HCT116 (cell line): ENCODE measurements around the gene HMCN1. TPM values are rescaled to one million over a fixed set of nuclear protein-coding genes. Genes with fewer than 3 reads are reported as not detected.

Source experiments
- ATAC-seq: fragments of 200-7000 bp; cut with Tn5 transposase; 2 replicates; pipeline ENCODE4 v1.9.1; 2020; ENCODE audit warnings: mild to moderate bottlenecking, moderate library complexity
- BruUV-seq: library from RNA; stranded (reverse); fragments of 400-500 nt; replicated peaks from 2 replicates; lab custom pipeline; 2021; lab: Mats Ljungman, UMichigan
- CTCF ChIA-PET: fragments of 300-600 bp; sonication (Branson Sonifier 250); formaldehyde crosslinking; loops from one replicate; lab custom pipeline; 2021; ENCODE audit warnings: antibody characterized with exemption; lab: Charles Lee
- POLR2A ChIA-PET: fragments of 300-600, 350-600 bp; sonication (Branson Sonifier 250); formaldehyde crosslinking; loops from one replicate; lab custom pipeline; 2021; ENCODE audit warnings: antibody characterized with exemption; lab: Charles Lee
- RAD21 ChIA-PET, 2 experiments: fragments of 300-600 bp; sonication (Branson Sonifier 250); formaldehyde crosslinking; loops; one replicate each; lab custom pipeline; 2023; ENCODE audit warnings: low total read pairs in 2 of 2; ENCODE audit not compliant: uncharacterized antibody in 2 of 2, unreplicated experiment in 2 of 2, low non-redundant PET in 1 of 2; lab: Charles Lee
- DNase-seq: peaks from one replicate; pipeline ENCODE4 v3.0.0-alpha.2; 2010; ENCODE audit warnings: low read depth, low spot score
- H2AFZ ChIP-seq: fragments of 200-600 bp; shearing (Covaris generic), sonication (generic); 2 replicates; pipeline ENCODE4 v1.6.1; 2017; ENCODE audit warnings: low read depth, mixed run types, mixed read lengths, antibody characterized with exemption, low read length; ENCODE audit not compliant: poor library complexity, severe bottlenecking
- H3K27ac ChIP-seq: 2 replicates; pipeline ENCODE4 v1.5.1; 2012; ENCODE audit warnings: low read depth, low read length
- H3K27me3 ChIP-seq: fragments of 200-600 bp; sonication (generic); 2 replicates; pipeline ENCODE4 v1.6.1; 2016; ENCODE audit warnings: mixed run types, low read length, mixed read lengths; ENCODE audit not compliant: insufficient read depth
- H3K36me3 ChIP-seq, 2 experiments: fragments of 200-500 bp in 1 of 2; fragments of 200-600 bp in 1 of 2; sonication (Bioruptor generic) in 1 of 2; sonication (generic) in 1 of 2; 2 replicates each; pipeline versions ENCODE4 v1.5.1 to v1.6.1; 2014 to 2016; ENCODE audit warnings: low read length in 2 of 2, inconsistent platforms in 1 of 2, mixed read lengths in 1 of 2, mixed run types in 1 of 2; ENCODE audit not compliant: insufficient read depth in 2 of 2, control insufficient read depth in 1 of 2
- H3K4me1 ChIP-seq, 2 experiments: fragments of 200-600 bp in 1 of 2; sonication (generic) in 1 of 2; 2 replicates each; pipeline versions ENCODE4 v1.5.1 to v1.6.1; 2012 to 2017; ENCODE audit warnings: low read length in 2 of 2, inconsistent platforms in 1 of 2, mild to moderate bottlenecking in 1 of 2, mixed read lengths in 1 of 2, mixed run types in 1 of 2, moderate library complexity in 1 of 2; ENCODE audit not compliant: insufficient read depth in 2 of 2, control insufficient read depth in 1 of 2
- H3K4me2 ChIP-seq: fragments of 200-600 bp; sonication (generic); 2 replicates; pipeline ENCODE4 v1.6.1; 2017; ENCODE audit warnings: mixed run types, low read length, mixed read lengths
- H3K4me3 ChIP-seq, 2 experiments: fragments of 200-600 bp in 1 of 2; sonication (generic) in 1 of 2; replicated peaks in 1 of 2; 2 replicates each; pipeline ENCODE4 v1.5.1; 2011 to 2016; ENCODE audit warnings: low read length in 2 of 2, control low read depth in 1 of 2, low read depth in 1 of 2, mild to moderate bottlenecking in 1 of 2, mixed read lengths in 1 of 2, mixed run types in 1 of 2
- H3K79me2 ChIP-seq: fragments of 200-600 bp; sonication (generic); 2 replicates; pipeline ENCODE4 v1.6.1; 2017; ENCODE audit warnings: mild to moderate bottlenecking, mixed run types, low read length, moderate library complexity, mixed read lengths; ENCODE audit not compliant: insufficient read depth
- H3K9ac ChIP-seq: fragments of 200-600 bp; sonication (generic); 2 replicates; pipeline ENCODE4 v1.6.1; 2016; ENCODE audit warnings: low read length, mixed read lengths
- H3K9me2 ChIP-seq: fragments of 200-600 bp; sonication (generic), shearing (Covaris generic); 2 replicates; pipeline ENCODE4 v1.6.1; 2017; ENCODE audit warnings: mixed run types, mild to moderate bottlenecking, moderate library complexity; ENCODE audit not compliant: insufficient read depth
- H3K9me3 ChIP-seq, 2 experiments: fragments of 200-500 bp in 1 of 2; fragments of 200-600 bp in 1 of 2; sonication (Bioruptor generic) in 1 of 2; sonication (generic) in 1 of 2; 2 replicates each; pipeline ENCODE4 v1.6.1; 2014 to 2017; ENCODE audit warnings: low read length in 2 of 2, mixed read lengths in 2 of 2, inconsistent platforms in 1 of 2, low read depth in 1 of 2, mild to moderate bottlenecking in 1 of 2, mixed run types in 1 of 2, moderate library complexity in 1 of 2; ENCODE audit not compliant: control insufficient read depth in 1 of 2, insufficient read depth in 1 of 2
- H4K20me1 ChIP-seq: fragments of 200-600 bp; sonication (generic), shearing (Covaris generic); 2 replicates; pipeline ENCODE4 v1.6.1; 2017; ENCODE audit warnings: mixed run types, mild to moderate bottlenecking, moderate library complexity; ENCODE audit not compliant: insufficient read depth
- CBX3 ChIP-seq: IDR thresholded peaks from 2 replicates; pipeline ENCODE4 v1.6.1; 2012; ENCODE audit warnings: low read depth
- EGR1 ChIP-seq: IDR thresholded peaks from 2 replicates; pipeline ENCODE4 v1.6.1; 2012; ENCODE audit warnings: low read depth
- EZH2 ChIP-seq: fragments of 200-600 bp; sonication (generic); IDR thresholded peaks from 2 replicates; pipeline ENCODE4 v1.6.1; 2017; ENCODE audit warnings: antibody characterized with exemption, mixed run types
- POLR2AphosphoS5 ChIP-seq: IDR thresholded peaks from 2 replicates; pipeline ENCODE4 v1.6.1; 2011; ENCODE audit warnings: mild to moderate bottlenecking, low read depth, low read length, moderate library complexity
- RAD21 ChIP-seq: IDR thresholded peaks from 2 replicates; pipeline ENCODE4 v1.6.1; 2012; ENCODE audit warnings: low read depth, mild to moderate bottlenecking
- SP1 ChIP-seq: IDR thresholded peaks from 2 replicates; pipeline ENCODE4 v1.6.1; 2012; ENCODE audit warnings: low read depth
- SRF ChIP-seq: IDR thresholded peaks from 2 replicates; pipeline ENCODE4 v1.6.1; 2012; ENCODE audit warnings: low read depth
- TCF7L2 ChIP-seq: IDR thresholded peaks from 2 replicates; pipeline ENCODE4 v1.7.0; 2011; ENCODE audit warnings: borderline replicate concordance, inconsistent platforms; ENCODE audit not compliant: insufficient read depth, insufficient read length; ENCODE audit errors: extremely low read depth
- YY1 ChIP-seq: IDR thresholded peaks from 2 replicates; pipeline ENCODE4 v1.6.1; 2011; ENCODE audit warnings: low read length, low read depth, moderate library complexity, mild to moderate bottlenecking; ENCODE audit not compliant: insufficient replicate concordance; ENCODE audit errors: extremely low read depth
- ZFX ChIP-seq: fragments of 450-650 bp; IDR thresholded peaks from 2 replicates; pipeline ENCODE4 v1.6.1; 2017
- ZNF274 ChIP-seq: fragments of 200-500 bp; sonication (Bioruptor generic); IDR thresholded peaks from 2 replicates; pipeline ENCODE4 v1.6.1; 2014; ENCODE audit warnings: mild to moderate bottlenecking, low read depth, low read length, inconsistent platforms
- intact Hi-C: fragments of 100-400 bp; cut with micrococcal nuclease; formaldehyde crosslinking; loops from 2 replicates; pipeline ENCODE4 v1.10.0; 2022
- total RNA-seq: library from RNA; stranded (reverse); gene quantifications from one replicate; pipeline ENCODE4 v1.2.1, GENCODE V29; 2021; ENCODE audit not compliant: unreplicated experiment
- TF ChIP-seq, protein P1 (sequence below): IDR thresholded peaks from 2 replicates; pipeline ENCODE4 v1.6.1; 2012

The HMCN1 gene
- total RNA-seq, 1 experiment from 2014 or later: 0.59 TPM

GRCh38 chr1:185823467-185823866, 89.3 kb downstream of the HMCN1 start:
- ChIA-PET RAD21 (no interaction called here), POLR2A (no interaction called here), CTCF (interaction anchor here (2.2 kb wide), 1 partner anchor 11 kb away, joined by 8 read pairs; no protein-coding TSS in a partner anchor)
- Histone ChIP-seq H3K9ac (no peak overlapping the region), H3K4me3 (no peak overlapping the region), H3K9me2 (no peaks in the 10 kb centered on the region), H2AFZ (no peak overlapping the region), H3K27ac (no peak overlapping the region), H3K9me3 (no peaks in the 10 kb centered on the region), H3K27me3 (no peaks in the 10 kb centered on the region), H3K36me3 (no peaks in the 10 kb centered on the region), H4K20me1 (no peaks in the 10 kb centered on the region), H3K79me2 (no peaks in the 10 kb centered on the region), H3K4me1 (no peaks in the 10 kb centered on the region), H3K4me2 (no peak overlapping the region)
- no TSS peak for BruUV-seq
- ATAC-seq: no peak
- DNase-seq: no peak
- intact Hi-C loops: no loop called here
- TF ChIP-seq EZH2 (no peak), SRF (no peak), EGR1 (no peak), TCF7L2 (no peak)

DNA sequence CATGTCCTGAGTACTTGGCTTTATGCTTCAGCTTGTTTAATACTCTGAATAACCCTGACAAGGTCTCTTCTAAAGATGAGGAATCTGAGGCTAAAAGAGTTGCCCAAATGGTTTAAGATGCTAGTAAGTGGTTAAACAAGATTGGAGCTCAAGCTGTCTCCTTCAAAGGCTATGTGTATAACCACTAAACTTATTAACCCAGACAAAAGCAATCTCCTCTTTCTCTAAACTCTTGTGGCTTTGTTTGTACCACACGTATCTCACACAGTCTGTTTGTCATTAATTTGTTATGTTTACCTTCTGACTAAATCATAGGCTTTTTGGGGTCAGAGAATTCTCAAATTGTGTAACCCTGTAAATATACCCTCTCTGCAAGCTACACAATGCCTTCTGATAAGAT, 89.9 kb downstream of the HMCN1 start:
- no peak for DNase-seq
- H3K9me2 ChIP-seq: no peaks in the 10 kb centered on the region
- TF ChIP-seq RAD21 (no peak), POLR2AphosphoS5 (no peak), ZFX (no peak), TCF7L2 (no peak), CBX3 (no peak), YY1 (no peak), EGR1 (no peak), ZNF274 (no peak), SP1 (no peak)
- TF ChIP-seq, protein P1, sequence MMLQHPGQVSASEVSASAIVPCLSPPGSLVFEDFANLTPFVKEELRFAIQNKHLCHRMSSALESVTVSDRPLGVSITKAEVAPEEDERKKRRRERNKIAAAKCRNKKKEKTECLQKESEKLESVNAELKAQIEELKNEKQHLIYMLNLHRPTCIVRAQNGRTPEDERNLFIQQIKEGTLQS: no peak
- TF ChIP-seq, all 23 proteins: peak for 0
- Histone ChIP-seq H3K36me3 (no peaks in the 10 kb centered on the region), H3K4me1 (no peaks in the 10 kb centered on the region), H3K9ac (no peak overlapping the region), H3K27me3 (no peaks in the 10 kb centered on the region), H2AFZ (no peak overlapping the region), H3K9me3 (no peaks in the 10 kb centered on the region), H3K27ac (no peak overlapping the region), H3K4me3 (no peak overlapping the region), H3K79me2 (no peaks in the 10 kb centered on the region), H4K20me1 (no peaks in the 10 kb centered on the region), H3K4me2 (no peak overlapping the region)
- no peak for ATAC-seq
- POLR2A ChIA-PET: no interaction called here
- RAD21 ChIA-PET: no interaction called here
- no TSS peak for BruUV-seq
- CTCF ChIA-PET: interaction anchor here (2.2 kb wide), 1 partner anchor 11 kb away, joined by 8 read pairs; no protein-coding TSS in a partner anchor
- intact Hi-C loops: no loop called here
